Activated CD4-positive, alpha-beta memory T cell treated with anti-CD3 and anti-CD28 coated beads, Interleukin-2, amount 10 ng/mL, durations not matched to agents 7 days and 5 days (primary cell): ENCODE data around the gene PKIG. TPM values are rescaled to one million over a fixed set of nuclear protein-coding genes. Genes with fewer than 3 reads are reported as not detected.
"Not testable (repeated sequence)": the region's sequence is repeated elsewhere in the genome, so short reads cannot be mapped to it uniquely, and the experiment has no call there.

ENCODE experiments used
- CTCF ChIA-PET: fragments of 350-600 bp; sonication (Branson Sonifier 250); formaldehyde crosslinking; loops from one replicate; lab custom pipeline; 2021; ENCODE audit warnings: antibody characterized with exemption, inconsistent platforms; lab: Charles Lee
- POLR2A ChIA-PET: fragments of 350-600 bp; sonication (Branson Sonifier 250); formaldehyde crosslinking; loops from one replicate; lab custom pipeline; 2021; ENCODE audit warnings: antibody characterized with exemption; lab: Charles Lee
- DNase-seq: peaks from one replicate; pipeline ENCODE4 v3.0.0-alpha.2; 2020
- H3K27ac Mint-ChIP-seq: one replicate; pipeline ENCODE4 v1.8.0; 2021; ENCODE audit warnings: mild to moderate bottlenecking, mixed read lengths
- H3K27me3 Mint-ChIP-seq: one replicate; pipeline ENCODE4 v1.8.0; 2021; ENCODE audit warnings: mixed read lengths
- H3K36me3 Mint-ChIP-seq: one replicate; pipeline ENCODE4 v1.8.0; 2021; ENCODE audit warnings: low read depth, mixed read lengths
- H3K4me1 Mint-ChIP-seq: one replicate; pipeline ENCODE4 v1.8.0; 2021; ENCODE audit warnings: mixed read lengths
- H3K4me3 Mint-ChIP-seq: one replicate; pipeline ENCODE4 v1.8.0; 2021; ENCODE audit warnings: mild to moderate bottlenecking, mixed read lengths
- H3K9me3 Mint-ChIP-seq: one replicate; pipeline ENCODE4 v1.8.0; 2021; ENCODE audit warnings: mixed read lengths
- total RNA-seq, 2 experiments: library from RNA; stranded (reverse); gene quantifications; one replicate each; pipeline ENCODE4 v1.2.3, GENCODE V29; 2021

PKIG gene
- total RNA-seq, 2 experiments from 2014 or later: 1.1 to 1.6 TPM

- Mint-ChIP-seq H3K27me3 (peaks cover under 1% of the 10 kb centered on the region), H3K4me1 (peaks cover 15% of the 10 kb centered on the region), H3K36me3 (no peaks in the 10 kb centered on the region), H3K27ac (peak overlapping the region; percentile 13), H3K4me3 (no peak overlapping the region), H3K9me3 (no peaks in the 10 kb centered on the region)
- no peak for DNase-seq
- ChIA-PET POLR2A (no interaction called here), CTCF (interaction anchor here (0.6 to 1.2 kb wide), 2 partner anchors 45 to 143 kb away, joined by 3 read pairs; no protein-coding TSS in a partner anchor)
Observed at GRCh38 chr20:44552950-44553908, 29.1 kb upstream of the PKIG start.

GRCh38 chr20:44559302-44559701 lies 23.1 kb upstream of the PKIG start:
- Mint-ChIP-seq H3K27me3 (peaks cover 14% of the 10 kb centered on the region), H3K4me1 (no peaks in the 10 kb centered on the region), H3K36me3 (no peaks in the 10 kb centered on the region), H3K9me3 (no peaks in the 10 kb centered on the region), H3K4me3 (no peak overlapping the region), H3K27ac (no peak overlapping the region)
- CTCF ChIA-PET: interaction anchor here (1.0 kb wide), 1 partner anchor 11 kb away, joined by 3 read pairs; no protein-coding TSS in a partner anchor
- DNase-seq: no peak
- POLR2A ChIA-PET: interaction anchor here (1.0 kb wide), 1 partner anchor 12 kb away, joined by 4 read pairs; no protein-coding TSS in a partner anchor

- no peaks in the 10 kb centered on the region for H3K36me3 Mint-ChIP-seq
- CTCF ChIA-PET: no interaction called here
Observed at GRCh38 chr20:44560229-44560628, 22.1 kb upstream of the PKIG start.

GRCh38 chr20:44560818-44561217 lies 21.6 kb upstream of the PKIG start:
- POLR2A ChIA-PET, H3K27ac Mint-ChIP-seq, H3K36me3 Mint-ChIP-seq, H3K4me1 Mint-ChIP-seq, CTCF ChIA-PET, H3K4me3 Mint-ChIP-seq, H3K9me3 Mint-ChIP-seq, DNase-seq: not testable (repeated sequence)
- H3K27me3 Mint-ChIP-seq: peaks cover 15% of the 10 kb centered on the region

More at GRCh38 chr20:44560229-44560628, 22.1 kb upstream of the PKIG start:
- Mint-ChIP-seq H3K27ac (no peak overlapping the region), H3K4me3 (no peak overlapping the region), H3K9me3 (no peaks in the 10 kb centered on the region), H3K27me3 (peaks cover 15% of the 10 kb centered on the region), H3K4me1 (no peaks in the 10 kb centered on the region)
- DNase-seq: no peak
- POLR2A ChIA-PET: interaction anchor here (1.0 kb wide), 1 partner anchor 11 kb away, joined by 4 read pairs; no protein-coding TSS in a partner anchor

- H3K36me3 Mint-ChIP-seq: no peaks in the 10 kb centered on the region
- no peak overlapping the region for H3K4me3 Mint-ChIP-seq
- H3K27me3 Mint-ChIP-seq: peaks cover 15% of the 10 kb centered on the region
- no peaks in the 10 kb centered on the region for H3K9me3 Mint-ChIP-seq
- DNase-seq: no peak
- H3K4me1 Mint-ChIP-seq: no peaks in the 10 kb centered on the region
- CTCF ChIA-PET: no interaction called here
- POLR2A ChIA-PET: no interaction called here
- no peak overlapping the region for H3K27ac Mint-ChIP-seq
Observed at GRCh38 chr20:44561876-44562275, 20.5 kb upstream of the PKIG start.

- Mint-ChIP-seq H3K36me3 (no peaks in the 10 kb centered on the region), H3K4me1 (peaks cover 2% of the 10 kb centered on the region), H3K4me3 (no peak overlapping the region), H3K27me3 (peaks cover 10% of the 10 kb centered on the region), H3K27ac (no peak overlapping the region), H3K9me3 (no peaks in the 10 kb centered on the region)
- POLR2A ChIA-PET: no interaction called here
- DNase-seq: no peak
- CTCF ChIA-PET: no interaction called here
Observed at GRCh38 chr20:44566018-44566417, 16.4 kb upstream of the PKIG start.

- no peaks in the 10 kb centered on the region for H3K9me3 Mint-ChIP-seq
- POLR2A ChIA-PET: no interaction called here
- no peak for DNase-seq
- no peak overlapping the region for H3K4me3 Mint-ChIP-seq
- H3K27ac Mint-ChIP-seq: no peak overlapping the region
- no peaks in the 10 kb centered on the region for H3K36me3 Mint-ChIP-seq
- H3K4me1 Mint-ChIP-seq: peaks cover 7% of the 10 kb centered on the region
- CTCF ChIA-PET: interaction anchor here (0.9 kb wide), 1 partner anchor 27 kb away, joined by 3 read pairs; no protein-coding TSS in a partner anchor
- peaks cover 10% of the 10 kb centered on the region for H3K27me3 Mint-ChIP-seq
Observed at GRCh38 chr20:44566811-44567210, 15.6 kb upstream of the PKIG start.

- CTCF ChIA-PET: no interaction called here
- DNase-seq: no peak
- Mint-ChIP-seq H3K9me3 (no peaks in the 10 kb centered on the region), H3K4me1 (peaks cover 7% of the 10 kb centered on the region), H3K27me3 (peaks cover 1% of the 10 kb centered on the region), H3K4me3 (no peak overlapping the region), H3K36me3 (no peaks in the 10 kb centered on the region), H3K27ac (no peak overlapping the region)
- POLR2A ChIA-PET: no interaction called here
Observed at GRCh38 chr20:44570367-44570766, 12.0 kb upstream of the PKIG start.

- no peak overlapping the region for H3K27ac Mint-ChIP-seq
- no peaks in the 10 kb centered on the region for H3K36me3 Mint-ChIP-seq
- peaks cover 1% of the 10 kb centered on the region for H3K27me3 Mint-ChIP-seq
- peaks cover 13% of the 10 kb centered on the region for H3K4me1 Mint-ChIP-seq
- CTCF ChIA-PET: no interaction called here
- H3K4me3 Mint-ChIP-seq: no peak overlapping the region
- no peak for DNase-seq
- POLR2A ChIA-PET: interaction anchor here (0.7 kb wide), 1 partner anchor 12 kb away, joined by 4 read pairs; no protein-coding TSS in a partner anchor
- H3K9me3 Mint-ChIP-seq: no peaks in the 10 kb centered on the region
Observed at GRCh38 chr20:44571362-44571988, 10.9 kb upstream of the PKIG start.

GRCh38 chr20:44572551-44573500 lies 9.6 kb upstream of the PKIG start:
- Mint-ChIP-seq H3K27me3 (peaks cover 1% of the 10 kb centered on the region), H3K36me3 (no peaks in the 10 kb centered on the region), H3K9me3 (no peaks in the 10 kb centered on the region), H3K4me3 (no peak overlapping the region), H3K4me1 (peaks cover 22% of the 10 kb centered on the region), H3K27ac (no peak overlapping the region)
- no peak for DNase-seq
- ChIA-PET CTCF (no interaction called here), POLR2A (no interaction called here)

- ChIA-PET CTCF (no interaction called here), POLR2A (no interaction called here)
- Mint-ChIP-seq H3K27me3 (peaks cover 1% of the 10 kb centered on the region), H3K4me3 (no peak overlapping the region), H3K36me3 (no peaks in the 10 kb centered on the region), H3K9me3 (no peaks in the 10 kb centered on the region), H3K4me1 (peaks cover 23% of the 10 kb centered on the region), H3K27ac (no peak overlapping the region)
- no peak for DNase-seq
Observed at GRCh38 chr20:44573501-44573869, 8.9 kb upstream of the PKIG start.

- Mint-ChIP-seq H3K27me3 (peaks cover 1% of the 10 kb centered on the region), H3K9me3 (no peaks in the 10 kb centered on the region)
- CTCF ChIA-PET: interaction anchor here (0.6 kb wide), 1 partner anchor 29 kb away, joined by 3 read pairs; no protein-coding TSS in a partner anchor
Observed at GRCh38 chr20:44574372-44574771, 8.0 kb upstream of the PKIG start.

More at GRCh38 chr20:44574372-44574771, 8.0 kb upstream of the PKIG start:
- no peaks in the 10 kb centered on the region for H3K36me3 Mint-ChIP-seq
- peaks cover 23% of the 10 kb centered on the region for H3K4me1 Mint-ChIP-seq
- H3K27ac Mint-ChIP-seq: no peak overlapping the region
- POLR2A ChIA-PET: no interaction called here
- no peak overlapping the region for H3K4me3 Mint-ChIP-seq
- DNase-seq: no peak
